HG03520 (cell line): Measurements from ENCODE around the gene RXRB.
A peak's percentile ranks its signal among the peaks of the same experiment; 100 is the strongest.

Experiments
- ATAC-seq: cut with Tn5 transposase; IDR thresholded peaks from one replicate; pipeline ENCODE4 v1.9.1; 2021; ENCODE audit warnings: mild to moderate bottlenecking, moderate library complexity; ENCODE audit not compliant: unreplicated experiment

The RXRB gene

DNA sequence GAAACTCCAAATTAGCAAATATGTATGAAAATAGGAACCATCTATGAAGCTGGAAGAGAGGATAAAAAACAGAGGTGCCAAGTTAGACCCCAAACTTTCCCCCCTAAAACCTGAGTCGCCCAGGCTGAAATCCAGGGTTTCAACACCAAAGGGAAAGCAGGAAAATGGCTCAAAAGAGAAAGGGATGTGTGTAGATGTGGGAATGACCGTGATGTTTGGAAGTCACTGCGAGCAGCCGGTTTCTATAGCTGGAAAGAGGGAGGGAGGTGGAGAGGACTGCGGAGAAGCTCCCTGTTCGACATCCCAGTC lies 12.3 kb upstream of the RXRB start:
- ATAC-seq: no peak

- no peak for ATAC-seq
Observed at GRCh38 chr6:33211666-33212422, 11.4 kb upstream of the RXRB start.

- no peak for ATAC-seq
Observed at GRCh38 chr6:33211136-33211535, 10.7 kb upstream of the RXRB start.

DNA sequence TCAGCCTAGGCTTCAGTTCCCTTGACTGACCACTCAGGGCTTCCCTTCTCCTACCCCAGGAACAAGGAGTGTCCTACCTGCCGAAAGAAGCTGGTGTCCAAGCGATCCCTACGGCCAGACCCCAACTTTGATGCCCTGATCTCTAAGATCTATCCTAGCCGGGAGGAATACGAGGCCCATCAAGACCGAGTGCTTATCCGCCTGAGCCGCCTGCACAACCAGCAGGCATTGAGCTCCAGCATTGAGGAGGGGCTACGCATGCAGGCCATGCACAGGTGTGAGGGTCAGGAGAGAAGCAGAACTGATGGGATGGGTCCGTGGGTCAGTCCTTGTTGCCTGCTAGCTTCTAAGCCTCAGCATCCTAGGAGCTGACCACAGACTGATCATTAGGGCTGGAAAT lies 9.4 kb upstream of the RXRB start:
- no peak for ATAC-seq

- ATAC-seq: no peak
Observed at GRCh38 chr6:33208091-33208967, 7.9 kb upstream of the RXRB start, which contains the start of gene RING1. Gene RING1, plus strand, starts transcription at chr6:33208500. Its CDS starts 323 bp downstream, at chr6:33208823.

DNA sequence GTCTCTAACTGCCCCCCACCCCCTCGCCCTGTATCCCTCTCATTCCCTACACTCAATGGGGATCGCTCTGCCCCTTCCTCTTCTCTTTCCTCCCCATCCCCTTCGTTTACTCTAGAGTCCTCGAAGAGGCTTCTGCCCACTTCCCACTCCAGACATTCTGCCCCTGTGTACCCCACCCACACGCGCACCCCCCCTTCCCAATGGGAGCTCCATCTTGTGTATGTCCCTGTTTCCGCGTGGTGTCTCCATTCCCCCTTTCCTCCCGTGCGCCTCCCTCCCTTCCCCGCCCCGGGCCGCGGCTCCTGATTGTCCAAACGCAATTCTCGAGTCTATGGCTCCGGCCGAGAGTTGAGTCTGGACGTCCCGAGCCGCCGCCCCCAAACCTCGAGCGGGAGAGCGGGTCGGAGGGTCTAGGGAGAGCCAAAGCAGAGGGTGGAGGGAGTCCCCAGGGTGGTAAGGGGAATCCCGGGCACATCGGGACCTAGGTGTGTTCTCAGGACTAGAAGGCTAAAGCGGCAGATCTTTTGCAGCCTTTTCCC lies 7.2 kb upstream of the RXRB start:
- no peak for ATAC-seq

DNA sequence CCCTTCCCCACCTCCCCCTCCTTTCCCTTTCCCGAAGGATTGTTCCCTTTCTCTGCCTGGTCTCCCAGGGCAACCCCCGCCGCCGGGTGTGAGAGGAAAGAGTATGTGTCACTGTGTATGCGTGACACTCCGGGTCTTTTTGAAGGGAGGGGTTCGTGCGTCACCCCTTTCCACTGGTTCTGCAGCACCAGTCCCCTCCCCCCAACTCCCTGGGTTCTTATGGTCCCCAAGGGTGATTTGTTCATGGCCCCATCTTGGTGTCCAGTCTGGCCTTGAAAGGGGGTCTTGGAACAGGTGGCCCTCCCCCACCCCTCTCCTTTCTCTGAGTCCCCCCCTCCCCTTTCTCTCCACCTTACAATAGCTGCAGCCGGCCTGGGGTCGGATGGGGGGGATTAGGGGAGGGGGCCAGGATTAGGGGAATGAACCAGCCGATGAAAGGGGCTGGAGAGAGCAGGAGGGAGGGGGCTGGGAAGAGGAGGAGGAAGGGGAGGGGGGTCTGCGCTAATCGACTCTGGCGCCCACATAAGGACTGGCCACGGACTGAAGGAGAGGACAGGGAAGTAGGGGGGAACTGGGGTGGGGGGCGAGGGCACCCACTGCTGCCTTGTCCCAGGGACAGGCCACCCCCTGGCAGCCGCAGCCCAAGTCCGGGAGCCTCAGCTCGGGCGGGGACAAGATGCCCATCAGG lies 6.5 kb upstream of the RXRB start:
- no peak for ATAC-seq

DNA sequence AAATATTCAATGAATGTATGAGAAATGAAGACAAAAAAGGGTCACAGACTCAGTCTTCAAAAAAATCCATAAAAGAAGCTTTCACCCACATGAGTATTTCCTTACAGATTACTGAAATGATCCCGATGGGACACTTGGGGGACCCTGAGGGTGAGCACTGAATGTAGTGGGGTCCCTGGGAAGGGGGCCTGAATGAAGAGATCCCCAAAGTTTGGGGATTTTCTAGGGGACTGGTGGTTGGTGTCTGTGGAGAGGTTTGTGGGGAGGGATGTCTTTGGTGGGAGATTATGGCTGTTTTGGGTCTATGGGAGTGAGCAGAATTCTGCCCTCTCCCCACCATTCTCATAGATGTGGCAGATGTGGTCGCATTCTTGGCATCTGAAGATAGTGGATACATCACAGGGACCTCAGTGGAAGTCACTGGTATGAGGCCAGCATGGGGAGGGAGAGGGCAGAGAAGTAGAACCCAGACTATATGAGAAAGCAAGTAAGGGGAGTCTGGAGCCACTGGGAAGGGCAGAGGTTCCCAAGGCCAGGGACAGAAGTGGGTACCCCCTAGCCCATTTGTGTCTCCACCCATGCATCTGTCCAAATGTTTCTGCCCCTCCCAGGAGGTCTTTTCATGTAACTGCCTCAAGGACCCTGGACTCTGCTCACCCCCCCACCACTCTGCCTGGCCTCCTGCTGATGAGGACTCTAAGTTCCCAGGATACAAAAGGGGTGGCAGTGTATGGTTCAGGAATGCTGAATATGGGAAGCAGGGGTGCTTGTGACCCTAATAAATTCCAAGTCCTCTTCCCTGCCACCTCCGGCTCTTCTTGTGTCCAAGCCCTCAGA lies 5.8 kb upstream of the RXRB start:
- no peak for ATAC-seq

DNA sequence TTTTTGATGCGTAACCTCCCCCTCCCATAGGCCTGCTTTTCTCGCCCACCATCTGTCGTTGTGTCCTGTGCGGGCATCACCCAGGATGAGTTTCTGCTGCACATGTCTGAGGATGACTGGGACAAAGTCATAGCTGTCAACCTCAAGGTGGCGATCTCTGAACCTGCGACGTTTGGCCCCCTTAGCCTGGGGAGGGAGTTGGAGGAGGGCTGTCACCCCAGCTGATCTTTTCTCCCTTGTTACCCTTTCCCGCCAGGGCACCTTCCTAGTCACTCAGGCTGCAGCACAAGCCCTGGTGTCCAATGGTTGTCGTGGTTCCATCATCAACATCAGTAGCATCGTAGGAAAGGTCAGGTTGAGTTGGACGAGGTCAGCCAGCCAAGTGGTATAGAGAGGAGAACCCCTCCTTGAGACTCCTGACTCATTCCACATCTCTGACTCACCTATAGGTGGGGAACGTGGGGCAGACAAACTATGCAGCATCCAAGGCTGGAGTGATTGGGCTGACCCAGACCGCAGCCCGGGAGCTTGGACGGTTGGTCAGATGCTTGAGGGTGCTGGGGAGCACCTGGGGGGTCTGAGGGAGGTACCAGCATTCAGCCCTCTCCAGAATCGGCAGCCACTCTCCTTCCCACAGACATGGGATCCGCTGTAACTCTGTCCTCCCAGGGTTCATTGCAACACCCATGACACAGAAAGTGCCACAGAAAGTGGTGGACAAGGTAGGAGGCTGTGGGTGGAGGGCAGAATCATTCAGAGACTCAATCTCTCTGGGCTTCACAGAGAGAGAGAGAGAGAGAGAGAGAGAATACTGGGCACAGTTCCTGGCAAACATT lies 4.9 kb upstream of the RXRB start:
- ATAC-seq: no peak

DNA sequence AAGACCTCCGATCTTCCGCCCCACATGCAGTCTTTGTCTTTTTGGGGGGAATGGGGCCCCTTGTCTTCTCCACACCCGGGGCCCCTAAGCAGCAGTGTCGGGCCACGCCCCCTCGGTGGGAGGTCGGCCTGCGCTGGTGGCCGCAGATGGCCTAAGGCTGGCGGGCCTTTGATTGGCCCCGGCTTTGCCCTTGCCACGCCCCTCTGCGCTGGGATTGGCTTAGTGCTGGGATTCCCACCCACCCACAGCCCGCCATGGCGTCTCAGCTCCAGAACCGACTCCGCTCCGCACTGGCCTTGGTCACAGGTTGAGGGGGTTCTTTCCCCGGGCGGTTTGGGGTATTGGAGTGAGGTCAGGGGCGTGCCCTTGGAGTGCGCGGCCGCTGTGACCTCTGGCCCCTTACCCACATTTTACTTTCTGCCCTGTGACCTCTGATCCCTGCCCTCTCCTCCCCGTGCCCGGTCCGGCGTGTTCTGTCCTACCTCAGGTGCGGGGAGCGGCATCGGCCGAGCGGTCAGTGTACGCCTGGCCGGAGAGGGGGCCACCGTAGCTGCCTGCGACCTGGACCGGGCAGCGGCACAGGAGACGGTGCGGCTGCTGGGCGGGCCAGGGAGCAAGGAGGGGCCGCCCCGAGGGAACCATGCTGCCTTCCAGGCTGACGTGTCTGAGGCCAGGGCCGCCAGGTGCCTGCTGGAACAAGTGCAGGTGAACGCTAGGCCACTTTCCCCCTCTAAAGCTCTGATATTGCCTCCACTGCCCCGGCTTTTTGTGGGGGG lies 4.1 kb upstream of the RXRB start, which contains the start of gene HSD17B8:
HSD17B8 (plus strand) TSS at position 241 of the 776 bp plus-strand sequence; CDS start at position 255, 14 bp downstream.
- ATAC-seq: peak; percentile 39

GRCh38 chr6:33204165-33204414 lies 3.6 kb upstream of the RXRB start:
- ATAC-seq: no peak

DNA sequence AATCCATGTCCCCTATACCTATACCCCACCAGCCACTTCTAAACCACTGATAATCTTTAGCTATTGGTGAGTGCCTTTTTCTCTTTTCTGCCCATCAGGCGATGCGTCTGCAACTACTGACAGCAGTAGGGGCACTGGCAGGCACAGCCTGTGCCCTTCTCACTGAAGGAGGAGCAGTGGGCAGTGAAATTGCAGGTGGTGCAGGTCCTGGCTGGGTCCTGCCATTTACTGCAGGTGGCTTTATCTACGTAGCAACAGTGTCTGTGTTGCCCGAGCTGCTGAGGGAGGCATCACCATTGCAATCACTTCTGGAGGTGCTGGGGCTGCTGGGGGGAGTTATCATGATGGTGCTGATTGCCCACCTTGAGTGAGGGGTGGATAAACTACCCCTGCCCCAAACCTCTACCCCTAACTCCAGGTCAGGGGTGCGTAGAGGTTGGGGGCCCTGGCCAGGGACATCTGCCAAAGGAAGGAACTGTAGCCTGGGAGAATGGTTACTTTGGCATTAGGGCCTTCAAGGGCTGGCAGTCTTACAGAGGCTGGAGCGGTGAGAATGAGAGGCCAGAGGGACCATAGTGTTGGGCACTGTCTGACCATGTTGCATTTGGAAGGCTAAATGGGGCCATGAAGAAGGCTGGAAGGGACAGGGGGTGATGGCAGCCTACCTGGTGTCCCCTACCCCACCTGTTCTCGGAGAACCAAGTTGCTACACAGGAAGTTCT lies 3.1 kb upstream of the RXRB start:
- no peak for ATAC-seq

DNA sequence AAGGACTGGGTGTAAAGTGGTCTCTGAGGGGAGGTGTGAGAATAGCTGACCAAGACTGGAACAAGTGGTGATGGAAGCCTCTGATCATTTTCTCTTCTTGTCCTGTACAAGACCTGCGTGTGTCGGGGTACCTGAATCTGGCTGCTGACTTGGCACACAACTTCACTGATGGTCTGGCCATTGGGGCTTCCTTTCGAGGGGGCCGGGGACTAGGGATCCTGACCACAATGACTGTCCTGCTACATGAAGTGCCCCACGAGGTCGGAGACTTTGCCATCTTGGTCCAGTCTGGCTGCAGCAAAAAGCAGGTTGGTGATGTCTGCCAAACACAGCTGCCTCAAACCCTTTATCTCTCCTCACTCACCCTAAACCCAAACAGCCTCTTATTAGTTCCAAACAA lies 2.3 kb upstream of the RXRB start:
- ATAC-seq: no peak

DNA sequence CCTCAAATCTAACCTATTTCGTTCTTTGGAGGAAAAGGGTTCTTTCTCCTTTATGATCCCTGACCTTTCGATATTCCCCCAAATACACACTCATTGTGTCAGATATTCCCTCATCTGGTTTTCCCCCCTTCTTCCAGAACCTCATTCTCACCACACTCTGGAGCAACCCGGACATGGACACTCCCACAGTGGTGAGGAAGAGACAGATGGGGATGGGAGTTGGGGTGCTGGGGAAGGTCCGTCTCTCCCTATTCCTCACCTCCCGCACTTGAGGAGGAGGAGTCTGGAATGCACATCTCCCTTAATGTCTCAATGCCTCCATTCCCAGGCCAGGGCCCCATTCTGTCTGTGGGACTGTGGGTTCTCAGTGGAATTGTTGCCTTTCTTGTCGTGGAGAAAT lies 1.5 kb upstream of the RXRB start:
- no peak for ATAC-seq

DNA sequence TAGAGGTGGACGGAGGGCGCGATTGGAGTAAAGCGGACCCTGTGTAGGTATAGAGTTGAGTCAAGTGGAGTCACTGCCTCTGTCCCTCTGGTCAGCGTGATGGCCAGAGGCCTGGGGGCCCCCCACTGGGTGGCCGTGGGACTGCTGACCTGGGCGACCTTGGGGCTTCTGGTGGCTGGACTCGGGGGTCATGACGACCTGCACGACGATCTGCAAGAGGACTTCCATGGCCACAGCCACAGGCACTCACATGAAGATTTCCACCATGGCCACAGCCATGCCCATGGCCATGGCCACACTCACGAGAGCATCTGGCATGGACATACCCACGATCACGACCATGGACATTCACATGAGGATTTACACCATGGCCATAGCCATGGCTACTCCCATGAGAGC lies 681 bp upstream of the RXRB start:
- no peak for ATAC-seq

GRCh38 chr6:33199687-33200218 lies 712 bp downstream of the RXRB start:
- peak; percentile 2 for ATAC-seq

- no peak for ATAC-seq
Observed at GRCh38 chr6:33198853-33199436, 1.5 kb downstream of the RXRB start.
